Measurements from ENCODE around the gene GDF15.
A peak's percentile ranks its signal among the peaks of the same experiment; 100 is the strongest.

GDF15 gene

GRCh38 chr19:18419699-18420460 lies 33.9 kb downstream of the GDF15 start:
- peak; percentile 58 for DNase-seq

GRCh38 chr19:18420930-18421329 lies 35.0 kb downstream of the GDF15 start:
- DNase-seq: no peak

- DNase-seq: no peak
Observed at GRCh38 chr19:18421371-18421959, 35.5 kb downstream of the GDF15 start.

GRCh38 chr19:18422530-18423191 lies 36.7 kb downstream of the GDF15 start:
- no peak for DNase-seq

GRCh38 chr19:18423258-18424020 lies 37.5 kb downstream of the GDF15 start:
- no peak for DNase-seq

GRCh38 chr19:18424122-18424889 lies 38.3 kb downstream of the GDF15 start:
- no peak for DNase-seq

- no peak for DNase-seq
Observed at GRCh38 chr19:18424890-18425514, 39.0 kb downstream of the GDF15 start.

- DNase-seq: no peak
Observed at GRCh38 chr19:18425515-18426415, 39.8 kb downstream of the GDF15 start.

- no peak for DNase-seq
Observed at GRCh38 chr19:18426416-18426767, 40.4 kb downstream of the GDF15 start.

- DNase-seq: no peak
Observed at GRCh38 chr19:18427080-18427742, 41.3 kb downstream of the GDF15 start.

GRCh38 chr19:18427743-18428113 lies 41.8 kb downstream of the GDF15 start:
- no peak for DNase-seq

GRCh38 chr19:18428173-18428786 lies 42.3 kb downstream of the GDF15 start:
- no peak for DNase-seq

- DNase-seq: peak; percentile 75
Observed at GRCh38 chr19:18428787-18429674, 43.1 kb downstream of the GDF15 start.

DNA sequence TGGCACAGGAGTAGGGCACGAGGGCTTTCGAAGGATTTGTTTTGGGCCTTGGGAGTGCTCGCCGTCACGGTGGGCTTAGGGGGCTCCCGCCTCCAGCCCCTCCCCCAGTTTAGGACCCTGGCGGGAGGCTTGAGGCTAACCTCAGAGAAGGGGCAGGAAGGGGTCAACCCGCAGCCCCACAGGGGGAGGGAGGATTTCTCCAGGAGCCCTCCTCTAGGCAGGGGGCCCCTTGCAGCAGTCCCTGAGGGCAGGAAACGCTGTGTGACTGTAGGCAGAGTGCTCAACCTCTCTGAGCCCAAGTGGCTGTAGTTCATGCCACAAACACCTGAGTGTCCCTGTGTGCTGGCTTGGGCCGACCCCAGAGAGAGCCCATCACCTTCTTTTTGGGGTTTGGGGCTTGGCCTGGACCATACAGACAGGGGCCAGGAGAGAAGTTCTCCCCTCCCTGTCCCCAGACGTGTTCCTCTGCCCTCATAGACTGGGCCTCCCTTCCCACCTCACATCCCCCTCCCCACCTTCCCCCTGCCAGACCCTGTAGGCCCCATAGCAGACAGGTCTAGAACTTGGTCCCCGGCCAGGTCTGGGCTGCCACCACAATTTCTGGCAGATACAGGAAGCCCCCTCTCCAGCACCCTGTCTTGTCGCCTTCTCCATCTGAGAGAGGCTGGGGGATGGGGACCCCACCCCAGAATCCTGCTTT lies 43.9 kb downstream of the GDF15 start:
- no peak for DNase-seq

- no peak for DNase-seq
Observed at GRCh38 chr19:18430417-18431144, 44.6 kb downstream of the GDF15 start.

- no peak for DNase-seq
Observed at GRCh38 chr19:18431351-18432197, 45.6 kb downstream of the GDF15 start.

All from stimulated activated CD4-positive, alpha-beta T cell treated with anti-CD3 and anti-CD28 coated beads, Interleukin-4, amount 100 ng/mL, for 24 hours (primary cell).